ENCODE measurements around the gene NYNRIN. TPM values are rescaled to one million over a fixed set of nuclear protein-coding genes. Genes with fewer than 3 reads are reported as not detected.

The NYNRIN gene
- total RNA-seq, 1 experiment from 2014 or later: 0.31 TPM

DNA sequence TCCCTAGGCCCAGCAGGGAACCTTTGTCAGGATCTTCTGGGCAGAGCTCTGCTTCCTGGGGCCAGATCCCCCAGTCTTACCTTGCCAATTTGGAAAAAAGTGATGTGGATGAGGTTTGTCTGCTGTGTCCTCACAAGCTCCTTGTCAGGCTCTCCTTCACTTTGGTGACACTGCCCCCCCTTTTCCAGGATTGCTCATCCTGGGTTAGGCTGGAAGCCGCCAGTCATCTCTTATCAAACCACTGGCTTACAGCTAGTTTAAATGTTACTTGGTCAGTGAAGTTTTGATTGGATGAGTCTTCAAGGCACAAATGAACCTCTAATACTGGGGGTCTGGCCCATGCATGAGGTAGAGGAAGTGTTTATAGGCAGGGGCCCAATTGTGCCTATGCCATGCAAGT, 15.3 kb downstream of the NYNRIN start:
- Histone ChIP-seq H3K9me3 (ENCODE audit: control insufficient read depth, insufficient read depth, low read depth, low read length) (no peaks in the 10 kb centered on the region), H3K4me3 (ENCODE audit: low read depth in 2 of 2, low read length in 2 of 2) (no peak overlapping the region), H3K36me3 (ENCODE audit: control insufficient read depth, insufficient read depth, low read length) (no peaks in the 10 kb centered on the region), H3K27ac (ENCODE audit: low read length) (no peak overlapping the region), H3K27me3 (ENCODE audit: control insufficient read depth, insufficient read depth, low read length) (no peaks in the 10 kb centered on the region), H3K4me1 (ENCODE audit: control insufficient read depth, insufficient read depth, low read length) (no peaks in the 10 kb centered on the region)
- CTCF ChIA-PET: no interaction called here
- in situ Hi-C loops (cut with HindIII; ENCODE audit: low pct_unique_long_range_greater_than_20kb, low sequenced_read_pairs): no loop called here
- ATAC-seq: no peak
- BruUV-seq (replicated peaks): no TSS peak
- intact Hi-C loops (cut with micrococcal nuclease; ENCODE audit: unreplicated experiment): no loop called here
- POLR2A ChIA-PET: no interaction called here
- TF ChIP-seq, protein P1, sequence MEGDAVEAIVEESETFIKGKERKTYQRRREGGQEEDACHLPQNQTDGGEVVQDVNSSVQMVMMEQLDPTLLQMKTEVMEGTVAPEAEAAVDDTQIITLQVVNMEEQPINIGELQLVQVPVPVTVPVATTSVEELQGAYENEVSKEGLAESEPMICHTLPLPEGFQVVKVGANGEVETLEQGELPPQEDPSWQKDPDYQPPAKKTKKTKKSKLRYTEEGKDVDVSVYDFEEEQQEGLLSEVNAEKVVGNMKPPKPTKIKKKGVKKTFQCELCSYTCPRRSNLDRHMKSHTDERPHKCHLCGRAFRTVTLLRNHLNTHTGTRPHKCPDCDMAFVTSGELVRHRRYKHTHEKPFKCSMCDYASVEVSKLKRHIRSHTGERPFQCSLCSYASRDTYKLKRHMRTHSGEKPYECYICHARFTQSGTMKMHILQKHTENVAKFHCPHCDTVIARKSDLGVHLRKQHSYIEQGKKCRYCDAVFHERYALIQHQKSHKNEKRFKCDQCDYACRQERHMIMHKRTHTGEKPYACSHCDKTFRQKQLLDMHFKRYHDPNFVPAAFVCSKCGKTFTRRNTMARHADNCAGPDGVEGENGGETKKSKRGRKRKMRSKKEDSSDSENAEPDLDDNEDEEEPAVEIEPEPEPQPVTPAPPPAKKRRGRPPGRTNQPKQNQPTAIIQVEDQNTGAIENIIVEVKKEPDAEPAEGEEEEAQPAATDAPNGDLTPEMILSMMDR (IDR thresholded peaks at IDR 0.05): no peak
- TF ChIP-seq SIN3A (IDR thresholded peaks at IDR 0.05; ENCODE audit: borderline replicate concordance, insufficient read depth, low read depth, low read length) (no peak), REST (IDR thresholded peaks at IDR 0.05; ENCODE audit: insufficient read depth in 1 of 2, low read depth in 2 of 2, low read length in 1 of 2) (no peak), TCF7L2 (IDR thresholded peaks at IDR 0.05; ENCODE audit: low read depth, low read length) (no peak), POLR2AphosphoS5 (IDR thresholded peaks at IDR 0.05; ENCODE audit: low read depth, low read length) (no peak)
- no peak for DNase-seq (ENCODE audit: low read depth, low spot score)

GRCh38 chr14:24414732-24415420, 16.1 kb downstream of the NYNRIN start:
- no peak for DNase-seq (ENCODE audit: low read depth, low spot score)
- intact Hi-C loops (cut with micrococcal nuclease; ENCODE audit: unreplicated experiment): no loop called here
- Histone ChIP-seq H3K9me3 (ENCODE audit: control insufficient read depth, insufficient read depth, low read depth, low read length) (no peaks in the 10 kb centered on the region), H3K36me3 (ENCODE audit: control insufficient read depth, insufficient read depth, low read length) (no peaks in the 10 kb centered on the region), H3K4me3 (ENCODE audit: low read depth in 2 of 2, low read length in 2 of 2) (no peak overlapping the region), H3K4me1 (ENCODE audit: control insufficient read depth, insufficient read depth, low read length) (no peaks in the 10 kb centered on the region), H3K27me3 (ENCODE audit: control insufficient read depth, insufficient read depth, low read length) (no peaks in the 10 kb centered on the region), H3K27ac (ENCODE audit: low read length) (no peak overlapping the region)
- no peak for TF ChIP-seq TCF7L2 (IDR thresholded peaks at IDR 0.05; ENCODE audit: low read depth, low read length)
- TF ChIP-seq, protein P1 (IDR thresholded peaks at IDR 0.05): no peak
- TF ChIP-seq POLR2AphosphoS5 (IDR thresholded peaks at IDR 0.05; ENCODE audit: low read depth, low read length): no peak
- TF ChIP-seq REST (IDR thresholded peaks at IDR 0.05; ENCODE audit: insufficient read depth in 1 of 2, low read depth in 2 of 2, low read length in 1 of 2): no peak
- no peak for TF ChIP-seq SIN3A (IDR thresholded peaks at IDR 0.05; ENCODE audit: borderline replicate concordance, insufficient read depth, low read depth, low read length)
- POLR2A ChIA-PET: no interaction called here
- ATAC-seq: no peak
- BruUV-seq (replicated peaks): no TSS peak
- CTCF ChIA-PET: no interaction called here
- in situ Hi-C loops (cut with HindIII; ENCODE audit: low pct_unique_long_range_greater_than_20kb, low sequenced_read_pairs): no loop called here
